Activated effector memory CD4-positive, alpha-beta T cell treated with Interleukin-2 at 50 U/mL for 16 hours (primary cell): ENCODE measurements around the gene ZNF264.
"Not testable (repeated sequence)": the region's sequence is repeated elsewhere in the genome, so short reads cannot be mapped to it uniquely, and the experiment has no call there.

Experiments used
- DNase-seq: peaks from one replicate; pipeline ENCODE4 v3.0.0-alpha.2; 2020

Gene ZNF264

DNA sequence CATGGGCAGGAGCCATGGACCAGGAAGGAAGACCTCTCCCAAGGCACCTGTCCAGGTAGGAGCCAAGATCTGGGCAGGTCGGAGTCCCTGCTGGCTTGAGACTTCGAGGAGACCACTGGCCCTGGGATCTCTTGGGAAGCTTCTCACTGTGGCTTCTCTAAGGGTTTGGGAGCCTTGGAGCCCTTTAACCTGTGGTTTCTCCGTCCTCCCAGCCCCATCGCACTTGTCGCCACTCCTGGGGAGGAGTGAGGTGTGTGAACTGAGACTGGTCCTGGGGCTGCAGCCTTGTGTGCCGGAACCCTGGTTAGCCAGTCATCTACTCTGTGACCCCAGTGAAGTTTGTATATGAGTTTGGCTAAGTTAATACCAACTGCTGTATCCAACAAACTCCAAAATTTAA is 57.3 kb downstream of the ZNF264 start:
- DNase-seq = no peak

DNA sequence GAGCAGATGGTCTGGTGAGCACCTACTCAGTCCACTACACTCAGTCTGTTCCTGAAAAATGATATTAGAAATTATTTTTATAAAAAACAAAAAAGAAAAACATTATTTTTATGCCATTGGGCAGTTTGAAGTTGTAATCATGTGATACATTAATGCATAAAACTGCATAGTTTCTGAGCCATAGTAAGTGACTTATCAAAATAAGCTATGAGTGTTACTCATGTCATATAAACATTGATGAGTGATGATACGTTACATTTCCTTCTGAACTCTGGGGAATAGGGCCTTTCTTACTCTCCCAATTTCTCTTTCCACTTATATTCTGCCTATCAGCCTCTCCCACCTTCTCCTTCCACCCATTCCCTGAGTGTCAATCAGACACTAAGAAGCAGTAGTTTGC is 58.0 kb downstream of the ZNF264 start:
- no peak for DNase-seq

DNA sequence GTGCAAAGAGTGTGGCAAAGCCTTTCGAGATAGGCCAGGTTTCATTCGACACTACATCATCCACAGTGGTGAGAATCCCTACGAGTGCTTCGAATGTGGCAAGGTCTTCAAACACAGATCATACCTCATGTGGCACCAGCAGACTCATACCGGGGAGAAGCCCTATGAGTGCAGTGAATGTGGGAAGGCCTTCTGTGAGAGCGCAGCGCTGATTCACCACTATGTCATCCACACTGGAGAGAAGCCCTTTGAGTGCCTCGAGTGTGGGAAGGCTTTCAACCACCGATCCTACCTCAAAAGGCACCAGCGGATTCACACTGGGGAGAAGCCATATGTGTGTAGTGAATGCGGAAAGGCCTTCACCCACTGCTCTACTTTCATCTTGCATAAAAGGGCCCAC is 62.5 kb downstream of the ZNF264 start:
- DNase-seq = not testable (repeated sequence)

DNA sequence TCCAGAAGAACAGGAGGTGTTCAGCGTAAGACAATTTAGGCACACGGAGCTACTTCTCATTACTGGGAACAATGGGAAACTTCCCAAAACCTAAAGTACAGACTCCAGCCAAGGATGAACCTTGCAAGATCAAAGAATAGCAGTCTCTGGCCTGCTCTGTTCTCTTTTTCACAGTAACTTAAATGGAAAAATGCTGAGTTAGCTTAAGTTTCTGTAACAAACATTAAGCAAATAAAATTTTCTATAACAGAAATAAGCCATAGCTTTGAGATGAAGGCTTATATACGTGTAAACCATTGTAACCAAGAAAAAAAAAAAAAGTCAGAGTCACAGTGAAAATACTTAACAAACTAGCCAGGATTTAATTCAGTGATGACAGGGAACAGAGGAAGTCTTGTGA is 70.7 kb downstream of the ZNF264 start:
- no peak for DNase-seq

DNA sequence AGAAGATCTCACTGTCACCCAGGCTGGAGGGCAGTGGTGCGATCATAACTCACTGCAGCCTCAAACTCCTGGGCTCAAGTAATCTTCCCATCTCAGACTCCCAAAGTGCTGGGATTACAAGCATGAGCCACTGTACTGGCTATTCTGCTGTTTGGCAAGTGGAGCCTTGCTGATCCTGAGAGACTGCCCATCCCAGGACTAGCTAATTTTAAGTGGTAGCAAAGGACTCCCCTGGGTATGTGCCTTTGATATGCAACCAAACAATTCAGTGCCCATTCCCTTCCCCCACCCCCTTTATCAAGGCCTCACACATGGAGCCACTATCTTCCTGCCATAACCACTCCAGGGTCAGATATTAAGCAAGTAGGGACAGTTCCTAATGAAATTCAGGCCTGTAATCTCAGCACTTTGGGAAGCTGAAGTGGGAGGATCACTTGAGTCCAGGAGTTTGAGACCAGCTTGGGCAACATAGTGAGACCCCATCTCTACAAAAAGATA is 72.0 kb downstream of the ZNF264 start:
- no peak for DNase-seq

DNA sequence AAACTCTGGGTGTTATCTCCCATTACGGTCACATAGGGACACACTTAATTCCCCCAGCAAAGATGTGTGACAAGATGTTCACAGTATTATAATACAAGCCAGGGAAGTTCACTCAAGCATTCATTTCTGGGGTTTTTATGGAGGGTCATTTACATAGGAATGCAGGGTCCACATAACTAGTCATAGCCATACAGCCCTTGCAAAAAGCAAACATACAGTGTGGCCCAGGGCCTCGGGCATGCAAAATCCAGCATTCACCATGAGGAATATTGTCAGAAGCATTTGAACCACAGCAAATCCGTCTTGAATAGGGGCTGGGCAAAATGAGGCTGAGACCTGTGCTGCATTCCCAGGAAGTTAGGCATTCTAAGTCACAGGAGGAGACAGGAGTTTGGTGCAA is 76.0 kb downstream of the ZNF264 start:
- no peak for DNase-seq

DNA sequence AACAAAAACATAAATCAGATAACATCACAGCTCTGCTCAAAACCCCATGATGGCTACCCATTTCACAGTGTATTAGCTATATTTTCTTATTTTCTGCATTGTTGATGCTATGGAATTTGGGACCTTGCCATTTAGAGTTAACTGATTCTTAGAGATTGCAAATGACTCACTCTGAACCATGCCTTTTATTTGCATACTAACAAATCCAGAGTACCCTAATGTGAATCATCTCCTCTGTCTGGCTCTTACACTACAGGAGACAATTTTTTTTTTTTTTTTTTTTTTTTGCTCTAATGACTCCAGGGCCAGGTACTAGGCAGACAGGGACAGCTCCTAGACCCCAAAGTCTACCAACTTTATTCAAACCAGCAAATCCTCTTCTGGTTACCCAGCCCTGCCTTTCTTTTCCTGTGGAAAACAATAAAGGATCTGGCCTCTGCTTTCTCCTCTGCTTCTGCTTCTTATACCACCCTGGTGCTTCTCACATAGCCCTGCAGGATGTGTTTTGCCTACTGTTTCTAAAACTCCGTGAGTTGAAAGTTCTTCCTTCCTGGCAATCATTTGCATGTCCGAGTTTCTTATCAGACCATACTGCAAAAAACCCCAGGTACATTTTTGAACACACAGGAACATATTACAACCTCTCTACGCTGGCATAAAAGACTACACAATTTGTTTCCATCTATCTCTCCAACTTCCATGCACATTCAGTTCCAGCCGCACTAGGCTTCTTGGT is 78.4 kb downstream of the ZNF264 start:
- no peak for DNase-seq

DNA sequence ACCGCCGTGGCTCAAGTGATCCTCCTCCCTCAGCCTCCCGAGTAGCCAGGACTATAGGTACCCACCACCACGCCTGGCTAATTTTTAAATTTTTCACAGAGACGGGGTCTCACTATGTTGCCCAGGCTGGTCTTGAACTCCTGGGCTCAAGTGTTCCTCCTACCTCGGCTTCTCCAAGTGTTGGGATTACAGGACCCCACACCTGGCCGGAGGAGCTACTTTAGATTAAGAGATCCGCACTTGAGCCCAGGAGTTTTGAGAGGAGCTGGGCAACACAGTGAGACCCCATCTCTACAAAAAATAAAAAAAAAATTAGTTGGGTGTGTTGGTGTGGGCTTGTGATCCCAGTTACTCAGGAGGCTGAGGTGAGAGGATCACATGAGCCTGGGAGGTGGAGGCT is 80.0 kb downstream of the ZNF264 start:
- DNase-seq = no peak
